ENCODE measurements around the gene ITGA2B.
A peak's percentile ranks its signal among the peaks of the same experiment; 100 is the strongest.
"Not testable (repeated sequence)": the region's sequence is repeated elsewhere in the genome, so short reads cannot be mapped to it uniquely, and the experiment has no call there.

ITGA2B gene

DNA sequence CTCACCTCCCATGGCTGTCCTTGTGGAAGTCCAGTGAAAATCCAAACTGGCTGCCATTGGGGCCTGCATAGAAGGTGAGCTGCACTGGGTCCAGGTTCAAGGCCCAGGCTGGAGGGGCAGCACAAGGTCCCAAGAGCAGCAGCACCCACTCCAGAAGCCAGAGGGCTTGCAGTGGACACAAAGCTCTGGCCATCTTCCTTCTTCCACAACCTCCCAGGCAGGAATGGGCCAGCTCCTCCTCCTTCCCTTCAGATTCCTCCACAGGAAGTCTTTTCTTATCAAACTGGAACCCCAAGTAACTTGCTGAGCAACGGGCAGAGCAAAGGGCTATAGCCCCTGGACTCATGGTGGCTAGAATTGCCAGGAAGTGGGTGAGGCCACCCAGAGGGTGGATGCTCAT lies at the start of gene ITGA2B:
Gene ITGA2B, minus strand, starts transcription at position 369 of the 400 bp plus-strand sequence. Its CDS starts 176 bp downstream, at position 193.
- no peak for DNase-seq

DNA sequence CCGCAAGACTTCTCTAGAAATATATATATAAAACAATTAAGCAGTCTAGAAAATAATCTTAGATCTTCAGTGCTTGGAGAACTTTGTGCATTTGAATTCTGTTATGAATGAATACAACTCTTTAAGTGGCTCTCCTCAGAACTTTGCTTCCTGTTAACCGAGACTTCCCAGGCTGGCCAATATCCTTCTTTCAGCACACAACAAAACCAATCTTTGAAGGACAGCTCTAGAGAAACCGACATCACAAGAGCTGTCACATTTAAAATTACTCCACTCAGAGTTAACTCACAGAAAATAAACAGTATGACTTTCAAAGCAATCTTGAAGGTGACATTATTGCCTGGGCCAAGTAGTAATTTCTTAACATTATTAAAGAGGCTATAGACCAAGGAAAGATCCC lies 49.7 kb upstream of the ITGA2B start:
- DNase-seq: no peak

DNA sequence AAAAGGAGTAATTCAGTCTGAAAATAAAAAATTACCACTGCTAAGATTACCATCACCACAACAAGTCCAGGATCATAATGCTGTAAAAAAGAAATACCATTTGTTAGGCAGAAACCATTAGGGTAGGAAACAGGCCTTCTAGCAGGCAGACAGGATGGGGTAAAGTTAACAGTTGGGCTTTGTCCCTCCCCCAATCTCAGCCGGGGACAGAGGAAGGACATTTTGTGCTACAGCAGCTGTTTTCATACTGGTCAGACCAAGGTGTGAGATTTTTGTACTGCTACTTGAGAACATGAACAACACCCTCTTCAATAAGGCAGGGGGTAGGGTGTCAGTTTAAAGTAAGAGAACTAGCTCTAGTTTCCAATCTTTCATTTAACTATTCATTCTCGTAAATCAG lies 49.2 kb upstream of the ITGA2B start:
- peak; percentile 44 for DNase-seq

DNA sequence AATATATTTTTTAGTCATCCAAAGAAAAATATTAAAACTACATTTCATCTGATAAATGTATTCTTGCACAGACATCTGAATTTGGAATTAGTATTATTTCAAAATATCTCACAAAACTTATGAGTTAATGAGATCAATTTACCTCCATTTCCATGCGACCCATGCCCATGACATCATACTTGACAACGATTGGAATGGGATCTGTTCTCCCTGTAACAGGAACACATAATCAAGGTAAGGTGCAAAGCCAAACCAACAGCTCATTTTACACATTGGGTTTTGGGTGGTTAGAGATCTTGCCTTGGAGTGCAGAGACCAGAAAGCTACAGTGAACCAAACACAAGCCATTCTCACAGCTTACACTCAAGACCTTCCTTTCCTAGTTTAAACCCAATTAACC lies 46.9 kb upstream of the ITGA2B start:
- no peak for DNase-seq

DNA sequence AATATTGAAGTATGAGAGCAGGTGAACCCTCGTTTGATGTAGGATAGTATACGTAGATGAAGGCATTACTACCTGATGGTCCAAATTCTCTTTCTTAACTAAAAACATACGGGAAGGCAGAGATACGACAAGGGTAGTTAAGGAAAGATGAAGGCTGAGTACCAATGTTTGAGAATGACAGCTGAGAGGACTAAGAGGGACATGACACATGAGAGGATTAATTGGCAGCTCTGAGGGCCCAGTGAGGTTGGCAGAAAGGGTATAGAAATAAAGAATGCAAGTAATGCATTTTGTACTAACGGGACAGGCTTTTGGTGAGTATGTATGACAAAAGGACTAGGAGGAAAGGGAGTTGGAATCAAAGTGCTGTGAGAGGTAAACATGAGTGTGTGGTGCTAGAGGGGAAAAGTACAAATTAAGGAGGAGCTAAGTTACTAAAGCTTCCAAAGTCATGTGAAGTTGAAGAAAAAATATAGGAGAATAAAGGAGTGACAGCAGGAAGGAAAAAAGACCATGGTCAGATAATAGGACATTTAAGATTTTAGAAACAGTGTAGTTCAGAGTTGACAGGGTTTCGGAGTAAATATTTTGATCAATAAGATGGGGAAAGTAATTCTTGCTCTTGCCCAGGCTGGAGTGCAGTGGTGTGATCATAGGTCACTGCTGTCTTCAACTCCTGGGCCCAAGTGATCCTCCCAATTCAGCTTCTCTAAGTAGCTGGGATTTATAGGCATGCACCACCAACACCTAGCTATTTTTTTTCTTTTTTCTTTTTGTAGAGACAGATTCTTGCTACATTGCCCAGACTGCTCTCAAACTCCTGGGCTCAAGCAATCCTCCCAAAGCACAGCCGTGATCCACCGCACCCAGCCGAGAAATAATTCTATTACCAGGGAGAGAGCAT lies 43.1 kb upstream of the ITGA2B start:
- DNase-seq: no peak

DNA sequence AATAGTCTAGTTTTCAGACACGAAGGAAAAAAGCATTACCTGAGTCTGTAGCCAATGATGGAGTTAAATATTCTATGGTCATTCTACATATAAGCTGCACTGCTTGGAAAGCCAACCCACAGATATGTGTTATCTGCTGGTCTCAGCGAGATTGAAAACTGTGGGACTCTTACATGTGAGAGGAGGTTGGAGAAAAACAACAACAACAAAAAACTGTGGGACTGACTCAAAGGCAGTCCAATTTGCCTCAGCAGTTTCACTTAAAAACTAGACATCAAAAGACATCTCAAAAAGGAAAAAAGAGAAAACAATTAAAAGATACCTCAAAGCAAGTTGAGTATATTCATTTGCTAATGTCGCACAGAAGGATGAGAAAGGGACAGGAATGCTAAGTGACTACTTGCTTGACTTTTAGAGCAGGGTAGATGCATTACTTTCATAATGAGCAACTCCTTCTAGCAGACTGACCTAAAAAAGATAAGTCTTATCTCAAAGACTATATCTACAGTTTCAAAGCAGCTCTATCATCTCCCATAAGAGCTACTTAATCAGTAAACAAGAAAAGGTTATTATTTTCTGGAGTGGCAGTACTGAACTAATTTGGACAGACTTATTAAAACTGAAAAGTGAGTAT lies 35.5 kb upstream of the ITGA2B start:
- peak; percentile 45 for DNase-seq

DNA sequence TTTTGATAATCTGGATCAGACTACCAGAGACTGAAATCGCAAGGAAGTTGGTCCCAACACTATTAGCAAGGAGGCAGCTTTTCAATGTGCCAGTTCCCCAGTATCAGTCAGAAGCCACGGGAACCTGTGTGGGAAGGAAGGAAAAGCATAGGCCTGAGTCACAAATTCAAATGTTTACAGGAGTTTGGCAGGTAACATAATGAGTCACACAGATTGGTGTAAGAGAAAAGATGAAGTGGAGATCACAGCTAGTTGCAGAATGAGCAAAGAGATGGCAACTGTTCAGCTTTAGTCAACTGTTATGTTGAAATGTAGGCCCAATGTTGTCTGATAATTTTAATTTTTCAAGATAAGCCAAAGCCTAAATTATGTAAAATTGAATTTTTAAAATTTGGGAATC lies 28.1 kb upstream of the ITGA2B start:
- DNase-seq: peak; percentile 72

DNA sequence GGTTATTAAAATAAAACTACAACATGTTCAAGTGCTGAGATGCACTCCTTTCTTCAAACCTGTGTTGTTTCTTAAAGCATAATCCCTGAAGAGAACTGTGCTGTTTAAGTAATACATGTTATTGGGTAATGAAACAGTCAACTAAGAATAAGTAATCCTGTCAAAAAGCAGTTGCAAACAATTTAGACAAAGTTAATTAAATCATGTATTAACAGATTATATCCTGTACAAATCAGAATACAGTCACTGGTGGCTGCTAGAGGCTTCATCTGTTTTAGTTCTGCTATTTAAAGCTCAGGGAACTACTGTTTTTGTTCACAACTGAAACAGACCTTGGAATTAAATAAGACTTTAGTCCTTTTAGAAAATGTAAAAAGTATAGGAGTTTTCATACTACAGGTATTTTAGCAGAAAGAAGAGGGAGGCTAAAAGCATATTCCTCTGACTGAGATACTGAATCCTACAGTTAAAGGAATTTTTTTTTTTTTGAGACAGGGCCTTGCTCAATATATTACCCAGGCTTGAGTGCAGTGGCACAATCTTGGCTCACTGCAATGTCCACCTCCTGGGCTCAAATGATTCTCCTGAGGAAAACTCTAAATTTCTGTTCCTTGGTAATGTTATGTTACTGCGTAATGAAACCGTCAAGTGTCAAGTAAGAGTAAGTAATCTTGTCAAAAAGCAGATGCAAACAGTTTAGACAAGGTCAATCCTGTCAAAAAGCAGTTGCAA lies 27.3 kb upstream of the ITGA2B start:
- DNase-seq: no peak

DNA sequence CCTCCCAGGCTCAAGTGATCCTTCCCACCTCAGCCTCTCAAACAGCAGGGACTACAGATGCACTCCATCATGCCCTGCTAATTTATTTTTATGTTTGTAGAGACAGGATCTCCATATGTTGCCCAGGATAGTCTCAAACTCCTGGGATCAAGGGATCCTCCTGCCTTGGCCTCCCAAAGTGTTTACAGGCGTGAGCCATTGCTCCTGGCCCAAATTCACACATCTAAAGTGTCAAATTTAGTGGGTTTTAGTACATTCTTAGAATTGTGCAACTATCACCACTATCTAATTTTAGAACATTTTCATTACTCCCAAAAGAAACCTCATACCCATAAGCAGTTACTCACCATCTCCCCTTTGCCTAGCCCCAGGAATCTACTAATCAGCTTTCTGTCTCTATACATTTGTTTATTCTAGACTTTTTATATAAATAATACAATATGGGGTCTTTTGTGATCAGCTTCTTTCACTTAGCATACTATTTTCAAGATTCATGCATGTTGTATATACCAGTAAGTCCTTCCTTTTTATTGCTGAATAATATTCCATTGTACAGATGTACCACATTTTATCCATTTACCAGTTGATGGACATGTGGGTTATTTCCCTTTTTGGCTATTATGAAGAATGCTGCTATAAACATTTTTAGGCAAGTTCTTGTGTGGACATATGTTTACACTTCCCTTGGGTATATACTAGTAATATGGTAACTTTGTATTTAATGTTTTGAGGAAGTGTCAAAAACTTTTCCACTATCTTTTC lies 25.1 kb upstream of the ITGA2B start:
- no peak for DNase-seq

DNA sequence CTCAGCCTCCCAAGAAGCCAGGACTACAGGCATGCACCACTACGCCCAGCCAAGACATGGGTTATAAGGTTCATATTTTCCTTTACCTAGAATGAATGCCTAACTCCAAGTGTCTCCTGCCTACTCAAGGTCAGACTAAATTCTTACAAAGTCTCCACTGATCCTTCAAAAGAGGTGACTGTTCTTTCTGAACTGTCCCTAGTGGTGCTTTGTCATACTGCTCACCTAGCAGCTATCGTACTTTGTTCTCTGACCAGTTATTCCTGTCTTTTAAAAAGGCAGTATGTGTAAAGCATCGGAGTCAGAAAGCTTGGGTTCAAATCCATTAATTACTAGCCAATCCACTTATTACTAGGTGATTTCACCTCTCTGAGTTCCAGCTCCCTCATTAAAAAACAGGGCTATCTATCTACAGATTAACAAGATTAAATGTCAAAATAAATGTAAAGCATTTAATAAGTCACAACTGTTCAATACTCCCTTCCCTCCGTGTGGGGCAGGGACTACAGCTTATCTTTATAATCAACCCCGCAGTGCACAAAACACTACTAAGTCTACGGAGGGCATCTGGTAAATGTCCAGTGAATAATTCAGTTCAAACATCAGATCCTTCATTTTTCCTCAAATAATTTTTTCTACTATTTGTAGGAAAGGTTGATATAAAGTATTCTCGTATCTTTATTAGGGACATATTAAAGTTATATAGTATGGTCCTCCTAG lies 20.0 kb upstream of the ITGA2B start:
- no peak for DNase-seq

DNA sequence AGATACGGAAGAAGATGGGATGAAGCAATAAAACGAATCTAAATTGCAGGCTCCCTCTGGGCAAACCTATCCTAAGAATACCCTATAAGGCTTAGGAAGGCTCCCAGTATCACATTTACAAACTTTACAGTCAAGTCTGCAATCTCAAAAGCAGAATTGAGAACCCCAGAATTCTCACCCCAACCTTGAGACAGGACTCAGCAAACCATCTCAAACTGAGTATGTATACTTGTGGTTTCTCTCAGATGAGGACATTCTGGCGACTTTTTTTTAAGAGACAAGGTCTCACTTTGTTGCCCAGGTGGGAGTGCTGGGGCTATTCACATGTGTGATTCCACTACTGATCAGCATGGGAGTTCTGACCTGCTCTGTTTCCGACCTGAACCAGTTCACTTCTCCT lies 19.3 kb upstream of the ITGA2B start:
- no peak for DNase-seq

DNA sequence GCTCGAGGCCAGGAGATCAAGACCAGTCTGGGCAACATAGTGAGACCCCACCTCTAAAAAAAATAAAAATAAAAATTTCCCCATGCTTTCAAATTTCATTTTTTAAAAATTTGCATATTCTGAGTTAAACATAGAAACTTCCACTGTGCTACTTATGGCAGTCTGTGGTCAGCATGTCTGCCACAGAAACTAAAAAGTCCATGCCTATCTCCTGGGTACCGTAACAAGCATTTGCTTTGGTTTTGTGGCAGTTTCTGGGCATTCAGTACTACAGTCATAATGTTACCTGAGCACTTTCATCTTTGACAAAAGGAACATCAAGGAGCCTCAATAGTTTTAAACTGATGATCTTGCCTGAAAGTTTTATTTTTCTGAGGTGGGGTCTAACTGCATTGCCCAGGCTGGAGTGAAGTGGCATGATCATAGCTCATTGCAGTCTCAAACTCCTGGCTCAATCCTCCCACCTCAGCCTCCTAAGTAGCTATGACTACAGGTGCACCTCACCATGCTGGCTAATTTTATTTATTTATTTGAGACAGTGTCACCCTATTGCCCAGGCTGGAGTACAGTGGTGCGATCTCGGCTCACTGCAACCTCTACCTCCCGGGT lies 13.2 kb upstream of the ITGA2B start:
- DNase-seq: peak; percentile 75

DNA sequence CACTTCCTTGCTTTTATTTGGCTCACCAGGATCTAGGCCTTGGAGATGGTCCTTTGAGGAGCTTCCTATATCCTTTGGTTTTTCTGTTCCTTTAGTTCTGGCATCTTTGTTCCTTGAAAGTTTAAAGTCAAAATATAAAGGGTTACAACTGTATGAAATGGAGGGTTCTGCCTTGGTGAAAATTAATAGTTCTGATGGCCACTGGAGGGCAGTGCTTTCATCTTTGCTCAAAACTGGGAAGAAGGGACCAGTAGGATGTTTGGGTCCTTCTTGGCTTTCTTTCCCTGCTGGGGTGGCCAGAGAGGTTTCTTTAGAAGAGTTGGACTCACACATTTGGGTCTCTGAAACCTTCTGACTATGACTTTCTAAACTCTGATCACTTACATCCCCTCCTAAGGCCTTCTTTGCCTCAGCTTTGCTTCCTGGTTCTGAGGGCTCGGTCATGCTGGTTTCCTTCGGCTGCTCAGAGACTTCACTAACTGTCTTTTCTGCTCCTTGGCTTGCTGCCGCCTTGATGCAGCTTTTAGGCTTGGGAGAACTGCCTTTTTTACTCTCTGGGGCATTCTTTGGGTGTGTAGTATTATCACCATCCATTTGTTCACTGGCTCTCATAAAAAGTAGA lies 10.9 kb upstream of the ITGA2B start:
- no peak for DNase-seq

DNA sequence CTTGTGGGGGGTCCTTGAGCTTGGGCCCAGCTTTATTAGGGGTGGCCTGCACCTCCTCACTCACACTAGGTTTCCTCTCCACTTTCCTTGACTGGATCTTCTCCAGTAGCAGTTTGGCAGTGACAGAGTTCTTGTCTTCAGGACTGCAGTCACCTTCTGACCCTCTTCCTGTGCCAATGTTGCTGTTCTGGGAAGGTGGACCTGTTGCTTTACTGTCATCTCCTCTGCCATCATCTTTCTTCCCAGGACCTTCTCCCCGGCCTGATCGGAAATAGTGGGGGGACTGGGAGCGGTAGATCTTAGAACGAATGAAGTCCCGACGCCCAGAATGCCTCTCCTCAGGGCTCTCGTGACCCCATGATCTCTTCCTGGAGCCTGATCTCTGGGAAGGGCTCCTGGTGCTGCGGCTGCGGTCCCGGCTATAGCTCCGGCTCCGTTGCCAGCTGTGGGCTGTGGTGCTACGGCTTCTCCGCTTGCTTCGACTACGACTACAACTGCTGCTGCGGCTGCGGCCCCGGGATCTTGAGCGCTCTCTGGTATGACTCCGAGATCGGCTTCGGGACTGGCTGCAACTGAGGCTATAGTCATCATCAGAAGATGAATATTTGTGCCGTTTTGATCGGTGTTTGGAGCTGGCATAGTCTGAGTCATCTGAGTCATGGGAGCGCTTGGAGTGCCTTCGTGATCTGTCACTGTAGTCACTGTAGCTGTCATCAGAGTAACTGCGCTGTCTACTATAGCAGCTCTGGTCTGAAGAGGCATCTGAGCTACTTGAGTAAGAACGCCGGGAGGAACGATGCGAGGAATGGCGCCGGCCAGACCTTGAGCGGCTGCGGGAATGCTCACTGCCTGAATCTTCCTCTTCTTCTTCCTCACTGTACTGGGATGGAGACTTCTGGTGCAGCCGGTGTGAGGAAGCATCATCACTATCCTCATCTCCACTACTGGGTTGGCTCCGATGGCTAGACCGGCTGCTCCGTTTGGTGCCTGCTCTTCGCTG lies 9.5 kb upstream of the ITGA2B start:
- no peak for DNase-seq

DNA sequence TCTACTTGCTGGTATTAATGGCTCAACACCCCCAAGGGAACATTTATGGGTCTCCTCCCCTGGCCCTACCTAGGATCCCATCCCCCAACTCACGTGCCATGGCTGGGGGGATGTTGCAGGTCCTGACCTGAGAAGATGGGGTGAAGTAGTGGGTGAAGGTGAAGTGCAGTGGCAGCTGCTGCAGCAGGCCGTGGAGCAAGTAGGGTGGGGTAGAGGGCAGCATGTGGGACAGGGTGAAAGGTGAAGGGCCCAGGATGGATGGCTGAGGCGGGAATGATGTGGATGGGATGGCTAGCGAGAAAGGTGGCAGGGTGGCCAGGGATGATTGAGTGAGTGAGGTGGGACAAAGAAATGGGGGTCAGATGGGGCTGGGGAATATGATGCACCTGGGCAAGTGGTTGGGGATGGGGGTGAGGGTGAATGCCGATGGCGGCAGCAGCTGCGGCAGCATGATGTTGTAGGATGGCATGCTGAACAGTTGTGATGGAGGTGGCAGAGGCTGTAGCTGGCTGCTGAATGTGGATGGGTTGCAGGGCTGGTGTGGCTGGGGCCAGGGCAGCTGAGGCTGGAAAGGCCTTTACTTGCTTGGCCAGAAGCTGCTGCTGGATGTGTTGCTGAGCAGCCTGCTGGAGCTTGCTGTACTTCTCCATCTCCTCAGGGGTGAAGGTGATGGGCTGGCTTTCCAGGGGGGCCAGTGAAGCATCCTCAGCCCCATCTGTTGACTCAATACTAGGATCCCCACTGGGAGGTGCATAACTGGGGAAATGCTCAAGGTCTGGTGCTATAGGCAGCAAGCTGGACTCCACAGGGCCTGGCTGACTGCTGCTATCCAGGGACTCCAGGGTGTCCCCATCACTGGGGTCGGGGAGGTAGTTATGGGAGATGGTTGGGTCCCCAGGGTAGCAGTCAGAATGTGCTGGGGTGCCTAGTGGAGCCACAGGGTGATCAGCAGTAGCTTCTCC lies 8.3 kb upstream of the ITGA2B start:
- DNase-seq: no peak

DNA sequence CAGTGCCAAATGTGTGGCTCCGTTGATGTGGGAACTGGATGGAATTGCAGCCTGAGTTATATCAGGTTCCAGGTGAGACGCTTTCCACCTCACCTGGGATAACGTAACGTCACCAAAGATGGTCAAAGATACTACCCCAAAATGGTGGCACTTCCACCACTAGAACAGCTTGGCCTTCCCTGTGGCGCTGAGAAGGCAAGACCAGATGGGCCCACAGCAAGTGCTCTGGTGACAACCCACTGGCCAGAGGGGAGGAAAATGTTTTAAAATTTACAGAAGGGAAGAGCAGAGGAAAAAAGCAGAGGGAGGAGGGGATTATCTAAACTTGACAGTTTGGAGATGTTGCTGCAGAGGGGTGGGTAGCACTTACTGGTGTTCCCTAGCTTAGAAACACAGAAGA lies 7.5 kb upstream of the ITGA2B start:
- no peak for DNase-seq

DNA sequence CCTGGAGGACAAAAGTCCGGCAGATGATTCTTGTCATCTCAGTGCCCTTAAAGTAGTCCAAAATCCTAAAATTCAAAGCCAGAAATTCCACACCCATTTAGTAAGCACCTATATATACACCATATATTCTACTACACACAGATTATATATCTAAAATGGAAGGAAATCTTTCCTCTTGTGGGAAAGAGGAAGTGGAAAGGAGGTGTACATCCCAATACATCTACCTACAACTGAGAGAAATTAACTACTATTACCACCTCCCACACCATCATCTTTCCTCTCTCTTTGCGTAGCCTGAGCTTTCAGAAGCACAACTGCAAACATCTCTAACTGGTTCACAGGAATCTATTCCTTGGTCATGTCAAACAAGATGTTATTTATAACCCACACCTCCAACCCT lies 5.4 kb upstream of the ITGA2B start:
- DNase-seq: no peak

DNA sequence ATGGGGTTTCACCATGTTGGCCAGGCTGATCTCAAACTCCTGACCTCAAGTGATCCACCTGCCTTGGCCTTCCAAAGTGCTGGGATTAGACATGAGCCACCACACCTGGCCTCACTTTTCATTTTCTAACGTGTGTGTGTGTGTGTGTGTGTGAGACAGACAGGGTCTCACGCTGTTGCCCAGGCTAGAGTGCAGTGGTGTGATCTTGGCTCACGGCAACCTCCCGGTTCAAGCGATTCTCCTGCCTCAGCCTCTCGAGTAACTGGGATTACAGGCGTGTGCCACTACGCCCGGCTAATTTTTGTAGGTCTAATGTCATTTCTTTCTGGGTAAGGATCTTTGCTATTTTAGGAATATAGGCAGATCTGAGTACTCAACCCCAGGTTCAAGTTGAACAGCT lies 4.7 kb upstream of the ITGA2B start:
- DNase-seq: not testable (repeated sequence)

All from activated CD4-positive, alpha-beta T cell treated with anti-CD3 and anti-CD28 coated beads, Interleukin-2, Interleukin-6, amounts not matched to agents 100 ng/mL and 50 ng/mL, durations not matched to agents 16 hours and 8 hours (primary cell).